ENCODE results near the gene SKAP1. TPM values are rescaled to one million over a fixed set of nuclear protein-coding genes. Genes with fewer than 3 reads are reported as not detected.

Gene SKAP1
- total and polyA plus RNA-seq, 2 of the 13 experiments (the other 11 are each of a cell fraction or from before 2014, with no cell fraction given): 0.21 TPM; not detected in 1

- Histone ChIP-seq H3K79me2 (ENCODE audit: insufficient read depth, low read length) (no peaks in the 10 kb centered on the region), H2AFZ (ENCODE audit: low read length) (no peak overlapping the region), H4K20me1 (ENCODE audit: insufficient read depth, low read length) (no peaks in the 10 kb centered on the region), H3K9ac (ENCODE audit: insufficient read depth, low read depth, low read length) (no peak overlapping the region), H3K9me3 (ENCODE audit: low read length) (no peaks in the 10 kb centered on the region), H3K4me3 (replicated peaks in 1 of 3; ENCODE audit: insufficient read depth in 1 of 3, low read depth in 2 of 3, low read length in 3 of 3) (no peak overlapping the region), H3K27me3 (ENCODE audit: control insufficient read depth in 1 of 2, insufficient read depth in 2 of 2, low read length in 2 of 2) (peaks cover 0 to 7% of the 10 kb centered on the region in 2 experiments; a peak in 3 of 5 replicates), H3K4me1 (ENCODE audit: insufficient read depth, low read length) (no peaks in the 10 kb centered on the region), H3K4me2 (ENCODE audit: low read depth, low read length) (no peak overlapping the region), H3K36me3 (replicated peaks in 1 of 2; ENCODE audit: control insufficient read depth in 1 of 2, insufficient read depth in 2 of 2, low read length in 2 of 2) (no peaks in the 10 kb centered on the region), H3K27ac (ENCODE audit: extremely low read length, insufficient read depth, low read length) (no peak overlapping the region)
- no peak for DNase-seq (ENCODE audit: low spot score)
- intact Hi-C loops (cut with micrococcal nuclease; ENCODE audit: unreplicated experiment) (loop anchor here (10.0 kb wide), 1 partner anchor 180 kb away; no protein-coding TSS in a partner anchor), in situ Hi-C loops (cut with HindIII; ENCODE audit: extremely low pct_ligation_motif_present, low pct_unique_long_range_greater_than_20kb) (no loop called here)
- no peak for FAIRE-seq
- ChIA-PET CTCF (ENCODE audit: low intra/inter-chr PET ratio, low total read pairs) (interaction anchor here (1.2 to 2.4 kb wide), 3 partner anchors 258 to 284 kb away, joined by 5 to 10 read pairs (median 7); partner anchors contain the start of gene HOXB5), POLR2A (no interaction called here)
- TF ChIP-seq ZNF235 (CRISPR knock-in tag; IDR thresholded peaks at IDR 0.05; ENCODE audit: borderline replicate concordance): no peak
- TF ChIP-seq BORCS8-MEF2B (CRISPR knock-in tag; IDR thresholded peaks at IDR 0.05): no peak
- no peak for TF ChIP-seq ZSCAN31 (CRISPR knock-in tag; IDR thresholded peaks at IDR 0.05; ENCODE audit: low read depth)
- TF ChIP-seq IRF1 (CRISPR knock-in tag; IDR thresholded peaks at IDR 0.05; ENCODE audit: low read depth): no peak
- TF ChIP-seq TBL1XR1 (IDR thresholded peaks at IDR 0.05; ENCODE audit: borderline replicate concordance, low read length, partially characterized antibody): no peak
- TF ChIP-seq ISL2 (CRISPR knock-in tag; IDR thresholded peaks at IDR 0.05): no peak
- BruUV-seq (replicated peaks): no TSS peak
- no peak for ATAC-seq
These were observed 94.7 kb downstream of the SKAP1 start for GRCh38 chr17:48335146-48335784.

DNA sequence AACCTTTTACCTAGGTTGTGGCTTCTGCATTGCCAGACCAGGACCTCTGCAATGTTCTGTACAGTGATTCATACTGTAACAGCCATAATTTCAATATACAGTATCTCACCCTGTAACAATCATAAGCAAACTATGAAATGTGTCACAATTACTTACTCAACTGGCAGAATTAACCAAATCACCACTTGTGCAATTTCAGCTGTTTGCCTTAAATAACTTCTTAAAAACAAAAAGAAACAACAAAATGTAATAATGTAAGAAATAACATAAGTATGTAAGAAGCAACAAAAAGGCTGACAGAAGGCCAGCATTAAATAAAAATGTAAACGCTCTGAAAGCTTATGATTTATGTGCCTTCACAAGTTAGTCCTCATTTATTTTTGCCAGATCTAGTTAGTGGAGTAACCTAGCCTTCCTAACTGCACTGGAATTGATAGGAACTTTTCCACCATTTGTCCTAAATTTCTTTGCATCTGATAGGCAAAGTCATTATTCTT, 96.9 kb downstream of the SKAP1 start:
- H3K4me3 ChIP-seq (replicated peaks in 1 of 3; ENCODE audit: insufficient read depth in 1 of 3, low read depth in 2 of 3, low read length in 3 of 3): no peak overlapping the region
- WGBS (ENCODE audit: low lambda C conversion rate): 2% methylated on average over 1 of the region's 1 CpG
- H3K36me3 ChIP-seq (replicated peaks in 1 of 2; ENCODE audit: control insufficient read depth in 1 of 2, insufficient read depth in 2 of 2, low read length in 2 of 2): no peaks in the 10 kb centered on the region
- H3K27ac ChIP-seq (ENCODE audit: extremely low read length, insufficient read depth, low read length): no peak overlapping the region
- in situ Hi-C loops (cut with HindIII; ENCODE audit: extremely low pct_ligation_motif_present, low pct_unique_long_range_greater_than_20kb) (no loop called here), intact Hi-C loops (cut with micrococcal nuclease; ENCODE audit: unreplicated experiment) (loop anchor here (10.0 kb wide), 1 partner anchor 178 kb away; no protein-coding TSS in a partner anchor)
- H3K79me2 ChIP-seq (ENCODE audit: insufficient read depth, low read length): no peaks in the 10 kb centered on the region
- H3K4me2 ChIP-seq (ENCODE audit: low read depth, low read length): no peak overlapping the region
- no peak for ATAC-seq
- H3K4me1 ChIP-seq (ENCODE audit: insufficient read depth, low read length): no peaks in the 10 kb centered on the region
- H4K20me1 ChIP-seq (ENCODE audit: insufficient read depth, low read length): no peaks in the 10 kb centered on the region
- FAIRE-seq: no peak
- no TSS peak for BruUV-seq (replicated peaks)
- H3K27me3 ChIP-seq (ENCODE audit: control insufficient read depth in 1 of 2, insufficient read depth in 2 of 2, low read length in 2 of 2): peaks cover 0 to 8% of the 10 kb centered on the region in 2 experiments; a peak in 3 of 5 replicates
- ChIA-PET CTCF (ENCODE audit: low intra/inter-chr PET ratio, low total read pairs) (no interaction called here), POLR2A (no interaction called here)
- no peaks in the 10 kb centered on the region for H3K9me3 ChIP-seq (ENCODE audit: low read length)
- no peak overlapping the region for H2AFZ ChIP-seq (ENCODE audit: low read length)
- no peak for DNase-seq (ENCODE audit: low spot score)
- no peak overlapping the region for H3K9ac ChIP-seq (ENCODE audit: insufficient read depth, low read depth, low read length)
- TF ChIP-seq, protein P1, sequence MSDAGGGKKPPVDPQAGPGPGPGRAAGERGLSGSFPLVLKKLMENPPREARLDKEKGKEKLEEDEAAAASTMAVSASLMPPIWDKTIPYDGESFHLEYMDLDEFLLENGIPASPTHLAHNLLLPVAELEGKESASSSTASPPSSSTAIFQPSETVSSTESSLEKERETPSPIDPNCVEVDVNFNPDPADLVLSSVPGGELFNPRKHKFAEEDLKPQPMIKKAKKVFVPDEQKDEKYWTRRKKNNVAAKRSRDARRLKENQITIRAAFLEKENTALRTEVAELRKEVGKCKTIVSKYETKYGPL (CRISPR knock-in tag; IDR thresholded peaks at IDR 0.05): no peak
- no peak for TF ChIP-seq ZNF616 (CRISPR knock-in tag; IDR thresholded peaks at IDR 0.05; ENCODE audit: low read depth)
- TF ChIP-seq, protein P2, sequence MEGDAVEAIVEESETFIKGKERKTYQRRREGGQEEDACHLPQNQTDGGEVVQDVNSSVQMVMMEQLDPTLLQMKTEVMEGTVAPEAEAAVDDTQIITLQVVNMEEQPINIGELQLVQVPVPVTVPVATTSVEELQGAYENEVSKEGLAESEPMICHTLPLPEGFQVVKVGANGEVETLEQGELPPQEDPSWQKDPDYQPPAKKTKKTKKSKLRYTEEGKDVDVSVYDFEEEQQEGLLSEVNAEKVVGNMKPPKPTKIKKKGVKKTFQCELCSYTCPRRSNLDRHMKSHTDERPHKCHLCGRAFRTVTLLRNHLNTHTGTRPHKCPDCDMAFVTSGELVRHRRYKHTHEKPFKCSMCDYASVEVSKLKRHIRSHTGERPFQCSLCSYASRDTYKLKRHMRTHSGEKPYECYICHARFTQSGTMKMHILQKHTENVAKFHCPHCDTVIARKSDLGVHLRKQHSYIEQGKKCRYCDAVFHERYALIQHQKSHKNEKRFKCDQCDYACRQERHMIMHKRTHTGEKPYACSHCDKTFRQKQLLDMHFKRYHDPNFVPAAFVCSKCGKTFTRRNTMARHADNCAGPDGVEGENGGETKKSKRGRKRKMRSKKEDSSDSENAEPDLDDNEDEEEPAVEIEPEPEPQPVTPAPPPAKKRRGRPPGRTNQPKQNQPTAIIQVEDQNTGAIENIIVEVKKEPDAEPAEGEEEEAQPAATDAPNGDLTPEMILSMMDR (CRISPR knock-in tag; IDR thresholded peaks at IDR 0.05): no peak
- TF ChIP-seq ZNF468 (CRISPR knock-in tag; IDR thresholded peaks at IDR 0.05): no peak
- no peak for TF ChIP-seq ZNF747 (CRISPR knock-in tag; IDR thresholded peaks at IDR 0.05; ENCODE audit: borderline replicate concordance)
- TF ChIP-seq, protein P3, sequence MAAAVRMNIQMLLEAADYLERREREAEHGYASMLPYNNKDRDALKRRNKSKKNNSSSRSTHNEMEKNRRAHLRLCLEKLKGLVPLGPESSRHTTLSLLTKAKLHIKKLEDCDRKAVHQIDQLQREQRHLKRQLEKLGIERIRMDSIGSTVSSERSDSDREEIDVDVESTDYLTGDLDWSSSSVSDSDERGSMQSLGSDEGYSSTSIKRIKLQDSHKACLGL (CRISPR knock-in tag; IDR thresholded peaks at IDR 0.05): no peak

Measured in HepG2 (cell line).